Right ventricle myocardium superior (tissue), 1 donor: ENCODE measurements around the gene S100A2. TPM values are rescaled to one million over a fixed set of nuclear protein-coding genes. Genes with fewer than 3 reads are reported as not detected.
A peak's percentile ranks its signal among the peaks of the same experiment; 100 is the strongest.
"Not testable (repeated sequence)": the region's sequence is repeated elsewhere in the genome, so short reads cannot be mapped to it uniquely, and the experiment has no call there.

ENCODE experiments used
- ATAC-seq: fragments of 200-7000 bp; cut with Tn5 transposase; one replicate; pipeline ENCODE4 v1.9.1; 2020; ENCODE audit warnings: mild to moderate bottlenecking; ENCODE audit not compliant: poor library complexity
- DNase-seq: peaks from one replicate; pipeline ENCODE4 v3.0.0-alpha.2; 2020
- intact Hi-C: fragments of 100-400 bp; cut with DNase I; formaldehyde crosslinking; loops from one replicate; pipeline ENCODE4 v1.11.2; 2022
- total RNA-seq: library from RNA; stranded (reverse); fragmentation: NEBNext Ultra II Directional; extraction: Animal tissue kit (Norgen Biotek cat#: 25700); gene quantifications from one replicate; pipeline ENCODE4 v1.2.1, GENCODE V29; 2021
- donor health status: DM: no; HTN: yes; CAD: no; lungs with severe emphysema.

Gene S100A2
- total RNA-seq, 1 donor from 2014 or later, result 2.3 TPM

- intact Hi-C loops, result no loop called here
- ATAC-seq, result peak; percentile 27
- no peak for DNase-seq
These were observed 32.9 kb upstream of the S100A2 start for GRCh38 chr1:153598309-153599172.

- intact Hi-C loops, result no loop called here
- no peak for ATAC-seq
- no peak for DNase-seq
These were observed 31.6 kb upstream of the S100A2 start for GRCh38 chr1:153597206-153597605.

- no peak for ATAC-seq
- no peak for DNase-seq
- intact Hi-C loops, result no loop called here
These were observed 27.1 kb upstream of the S100A2 start for GRCh38 chr1:153592748-153593147.

GRCh38 chr1:153588482-153588881 is 22.8 kb upstream of the S100A2 start:
- intact Hi-C loops, result no loop called here
- DNase-seq (no peak), ATAC-seq (no peak)

- ATAC-seq, DNase-seq, intact Hi-C loops: not testable (repeated sequence)
These were observed 22.4 kb upstream of the S100A2 start for GRCh38 chr1:153588033-153588432.

- intact Hi-C loops, result no loop called here
- DNase-seq (no peak), ATAC-seq (peak; percentile 74)
These were observed 21.7 kb upstream of the S100A2 start for GRCh38 chr1:153587314-153587713.

- ATAC-seq (no peak), DNase-seq (no peak)
- intact Hi-C loops, result no loop called here
These were observed 20.7 kb upstream of the S100A2 start for GRCh38 chr1:153586347-153586746.

- intact Hi-C loops, result no loop called here
These were observed 19.4 kb upstream of the S100A2 start for GRCh38 chr1:153585006-153585405.

GRCh38 chr1:153583976-153584375 is 18.3 kb upstream of the S100A2 start:
- DNase-seq (no peak), ATAC-seq (no peak)
- intact Hi-C loops, result no loop called here

More at GRCh38 chr1:153585006-153585405, 19.4 kb upstream of the S100A2 start:
- DNase-seq (no peak), ATAC-seq (no peak)

GRCh38 chr1:153583514-153583913 is 17.9 kb upstream of the S100A2 start:
- DNase-seq, ATAC-seq, intact Hi-C loops: not testable (repeated sequence)

GRCh38 chr1:153582836-153583235 is 17.2 kb upstream of the S100A2 start:
- DNase-seq, ATAC-seq, intact Hi-C loops: not testable (repeated sequence)

- intact Hi-C loops, result loop anchor here (10.0 kb wide), 1 partner anchor 86 kb away; no protein-coding TSS in a partner anchor
- DNase-seq (no peak), ATAC-seq (no peak)
These were observed 13.3 kb upstream of the S100A2 start for GRCh38 chr1:153578936-153579335.

- DNase-seq, result no peak
- ATAC-seq, result no peak
- intact Hi-C loops, result loop anchor here (10.0 kb wide), 1 partner anchor 86 kb away; no protein-coding TSS in a partner anchor
These were observed 12.8 kb upstream of the S100A2 start for GRCh38 chr1:153578490-153578889.

GRCh38 chr1:153577624-153578051 is 12.0 kb upstream of the S100A2 start:
- intact Hi-C loops, result loop anchor here (10.0 kb wide), 1 partner anchor 87 kb away; no protein-coding TSS in a partner anchor
- ATAC-seq (peak; percentile 65), DNase-seq (peak; percentile 59)

GRCh38 chr1:153577138-153577537 is 11.5 kb upstream of the S100A2 start:
- DNase-seq (no peak), ATAC-seq (no peak)
- intact Hi-C loops, result loop anchor here (10.0 kb wide), 1 partner anchor 88 kb away; no protein-coding TSS in a partner anchor

GRCh38 chr1:153575497-153575896 is 9.9 kb upstream of the S100A2 start:
- not testable (repeated sequence) for DNase-seq, ATAC-seq
- intact Hi-C loops, result loop anchor here (10.0 kb wide), 1 partner anchor 89 kb away; no protein-coding TSS in a partner anchor

- intact Hi-C loops, result loop anchor here (10.0 kb wide), 1 partner anchor 90 kb away; no protein-coding TSS in a partner anchor
- DNase-seq, ATAC-seq: not testable (repeated sequence)
These were observed 9.4 kb upstream of the S100A2 start for GRCh38 chr1:153575081-153575491.

GRCh38 chr1:153573351-153573750 is 7.7 kb upstream of the S100A2 start:
- no peak for DNase-seq
- ATAC-seq, result no peak
- intact Hi-C loops, result loop anchor here (10.0 kb wide), 1 partner anchor 91 kb away; no protein-coding TSS in a partner anchor

GRCh38 chr1:153572569-153573015 is 6.9 kb upstream of the S100A2 start:
- peak; percentile 88 for DNase-seq
- peak; percentile 89 for ATAC-seq
- intact Hi-C loops, result loop anchor here (10.0 kb wide), 1 partner anchor 92 kb away; no protein-coding TSS in a partner anchor
